Breast epithelium (tissue), 3 donors: ENCODE data around the gene GRIK4.

Experiments
- POLR2A ChIP-seq: fragments of 450-650 bp; IDR thresholded peaks from one replicate; pipeline ENCODE4 v1.6.1; 2016; ENCODE audit warnings: antibody characterized with exemption, mild to moderate bottlenecking, moderate library complexity
- POLR2AphosphoS5 ChIP-seq, 3 donors: sonication (generic); formaldehyde crosslinking; IDR thresholded peaks; one replicate each; pipeline ENCODE4 v1.6.1; 2017; ENCODE audit warnings: antibody characterized with exemption in 3 of 3

GRCh38 chr11:120564573-120565311, 53.2 kb downstream of the GRIK4 start:
- no peak for TF ChIP-seq POLR2AphosphoS5 (IDR thresholded peaks at IDR 0.05)
- no peak for TF ChIP-seq POLR2A
